Left lung (tissue), 10 donors: ENCODE data around the gene CBY3. TPM values are rescaled to one million over a fixed set of nuclear protein-coding genes. Genes with fewer than 3 reads are reported as not detected.
"Not testable (repeated sequence)": the region's sequence is repeated elsewhere in the genome, so short reads cannot be mapped to it uniquely, and the experiment has no call there.

ENCODE experiments used
- ATAC-seq: fragments of 200-7000 bp; cut with Tn5 transposase; one replicate; pipeline ENCODE4 v1.9.1; 2020; ENCODE audit warnings: moderate library complexity
- DNase-seq, 4 donors: peaks; one replicate each; pipeline ENCODE4 v3.0.0-alpha.2; 2013 to 2020
- H3K27ac ChIP-seq, 2 donors: fragments of 200-600 bp; sonication (generic) in 1 of 2; one replicate each; pipeline versions ENCODE4 v1.5.0 to v1.8.0; 2020 to 2021
- H3K27me3 ChIP-seq, 2 donors: fragments of 200-600 bp; sonication (generic) in 1 of 2; one replicate each; pipeline versions ENCODE4 v1.5.0 to v1.8.0; 2020 to 2021
- H3K36me3 ChIP-seq, 2 donors: fragments of 200-600 bp; sonication (generic) in 1 of 2; one replicate each; pipeline versions ENCODE4 v1.5.0 to v1.8.0; 2020 to 2021
- H3K4me1 ChIP-seq, 2 donors: fragments of 200-600 bp; one replicate each; pipeline ENCODE4 v1.8.0; 2021
- H3K4me3 ChIP-seq, 2 donors: fragments of 200-600 bp; sonication (generic) in 1 of 2; one replicate each; pipeline versions ENCODE4 v1.5.0 to v1.8.0; 2020 to 2021; ENCODE audit warnings: mild to moderate bottlenecking in 1 of 2
- H3K9me3 ChIP-seq, 2 donors: fragments of 200-600 bp; sonication (generic) in 1 of 2; one replicate each; pipeline versions ENCODE4 v1.5.0 to v1.8.0; 2020 to 2021
- CTCF ChIP-seq, 2 donors: fragments of 200-600 bp; sonication (generic) in 1 of 2; IDR thresholded peaks; one replicate each; pipeline versions ENCODE4 v1.5.0 to v1.8.0; 2021; ENCODE audit warnings: antibody characterized with exemption in 2 of 2
- intact Hi-C, 2 donors: fragments of 100-400 bp; cut with DNase I; formaldehyde crosslinking; loops; one replicate each; pipeline versions ENCODE4 v1.11.2 to v1.14.2; 2022
- polyA plus RNA-seq, 6 donors: library from polyadenylated mRNA; unstranded; fragments of 120-200 nt; gene quantifications; one replicate each; pipeline ENCODE4 v1.2.1, GENCODE V29; 2013; ENCODE audit not compliant: insufficient read length in 6 of 6
- total RNA-seq, 2 donors: library from RNA; stranded (reverse); fragmentation: NEBNext Ultra II Directional; extraction: Animal tissue kit (Norgen Biotek cat#: 25700); gene quantifications; one replicate each; pipeline ENCODE4 v1.2.1, GENCODE V29; 2021
- donor health status: DM: no; HTN: yes; CAD: no.
- donor health status: DM: no; HTN: no; CAD: no.

CBY3 gene
- total and polyA plus RNA-seq, 8 donors: 0.23 to 0.82 (median 0.63) TPM; not detected in 2

GRCh38 chr5:179668391-179668790, 12.4 kb downstream of the CBY3 start:
- DNase-seq (peak in 1 of 4 donors; percentile 32), ATAC-seq (peak; percentile 79)
- intact Hi-C loops: no loop called here
- no peak overlapping the region for H3K4me3 ChIP-seq
- H3K36me3 ChIP-seq: peaks cover 0 to 31% of the 10 kb centered on the region in 2 donors
- H3K4me1 ChIP-seq: no peaks in the 10 kb centered on the region
- H3K9me3 ChIP-seq: no peaks in the 10 kb centered on the region
- peak; percentile 42 to 47 for TF ChIP-seq CTCF (IDR thresholded peaks at IDR 0.05)
- no peak overlapping the region for H3K27ac ChIP-seq
- no peaks in the 10 kb centered on the region for H3K27me3 ChIP-seq

DNA sequence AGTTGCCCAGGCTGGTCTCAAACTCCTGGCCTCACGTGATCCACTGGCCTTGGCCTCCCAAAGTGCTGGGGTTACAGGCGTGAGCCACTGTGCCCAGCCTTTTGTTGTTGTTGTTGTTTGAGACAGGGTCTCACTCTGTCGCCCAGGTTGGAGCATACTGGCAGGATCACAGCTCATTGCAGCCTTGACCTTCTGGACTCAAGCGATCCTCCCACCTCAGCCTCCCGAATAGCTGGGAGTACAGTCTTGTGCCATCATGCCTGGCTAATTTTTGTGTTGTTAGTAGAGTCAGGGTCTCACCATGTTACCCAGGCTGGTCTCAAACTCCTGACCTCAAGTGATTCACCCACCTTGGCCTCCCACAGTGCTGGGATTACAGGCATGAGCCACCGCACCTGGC, 19.2 kb downstream of the CBY3 start:
- ATAC-seq, H3K27ac ChIP-seq, H3K4me3 ChIP-seq, H3K27me3 ChIP-seq, DNase-seq, intact Hi-C loops, H3K9me3 ChIP-seq: not testable (repeated sequence)
- H3K4me1 ChIP-seq: peaks cover 0 to 16% of the 10 kb centered on the region in 2 donors
- H3K36me3 ChIP-seq: peaks cover 0 to 43% of the 10 kb centered on the region in 2 donors

- Histone ChIP-seq H3K27ac (peak overlapping the region in 1 of 2 donors; percentile 45), H3K4me1 (peaks cover 0 to 16% of the 10 kb centered on the region in 2 donors), H3K36me3 (peaks cover 0 to 12% of the 10 kb centered on the region in 2 donors), H3K4me3 (peak overlapping the region; percentile 33 to 52)
- ATAC-seq: peak; percentile 67
- intact Hi-C loops, H3K27me3 ChIP-seq, H3K9me3 ChIP-seq: not testable (repeated sequence)
- DNase-seq: peak in 2 of 4 donors; percentile 20 to 22
These were observed 22.5 kb downstream of the CBY3 start for GRCh38 chr5:179658179-179658856.

GRCh38 chr5:179657302-179658178, 23.3 kb downstream of the CBY3 start:
- Histone ChIP-seq H3K4me1 (peaks cover 0 to 16% of the 10 kb centered on the region in 2 donors), H3K4me3 (peak overlapping the region in 1 of 2 donors; percentile 17)
- DNase-seq, H3K27ac ChIP-seq, intact Hi-C loops, H3K27me3 ChIP-seq, H3K36me3 ChIP-seq, H3K9me3 ChIP-seq: not testable (repeated sequence)
- peak; percentile 98 for ATAC-seq
- TF ChIP-seq CTCF (IDR thresholded peaks at IDR 0.05): peak in 1 of 2 donors; percentile 10

DNA sequence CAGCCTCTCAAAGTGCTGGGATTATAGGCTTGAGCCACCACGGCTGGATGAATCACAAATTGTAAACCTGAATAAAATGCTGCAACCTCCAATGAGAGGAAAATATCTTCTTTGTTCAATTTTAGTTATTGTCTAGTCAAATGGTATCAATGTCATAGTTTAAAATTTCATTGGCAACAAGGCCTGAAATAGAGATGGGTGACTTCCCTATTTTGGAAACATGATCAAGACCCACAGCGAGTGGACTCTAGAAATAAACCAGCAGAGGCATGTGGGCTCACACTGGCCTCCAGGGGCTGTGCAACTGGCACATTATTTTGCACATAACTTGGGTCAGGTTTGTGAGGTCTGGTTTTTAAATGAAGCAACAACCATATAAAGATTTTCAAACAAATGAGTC, 27.7 kb downstream of the CBY3 start:
- H3K4me3 ChIP-seq, H3K4me1 ChIP-seq, DNase-seq, H3K27me3 ChIP-seq, H3K27ac ChIP-seq, H3K9me3 ChIP-seq, intact Hi-C loops, ATAC-seq, H3K36me3 ChIP-seq: not testable (repeated sequence)

- ATAC-seq, H3K27me3 ChIP-seq, H3K4me1 ChIP-seq, H3K36me3 ChIP-seq, H3K4me3 ChIP-seq, H3K9me3 ChIP-seq, DNase-seq, intact Hi-C loops, H3K27ac ChIP-seq: not testable (repeated sequence)
These were observed 30.6 kb downstream of the CBY3 start for GRCh38 chr5:179650245-179650644.

DNA sequence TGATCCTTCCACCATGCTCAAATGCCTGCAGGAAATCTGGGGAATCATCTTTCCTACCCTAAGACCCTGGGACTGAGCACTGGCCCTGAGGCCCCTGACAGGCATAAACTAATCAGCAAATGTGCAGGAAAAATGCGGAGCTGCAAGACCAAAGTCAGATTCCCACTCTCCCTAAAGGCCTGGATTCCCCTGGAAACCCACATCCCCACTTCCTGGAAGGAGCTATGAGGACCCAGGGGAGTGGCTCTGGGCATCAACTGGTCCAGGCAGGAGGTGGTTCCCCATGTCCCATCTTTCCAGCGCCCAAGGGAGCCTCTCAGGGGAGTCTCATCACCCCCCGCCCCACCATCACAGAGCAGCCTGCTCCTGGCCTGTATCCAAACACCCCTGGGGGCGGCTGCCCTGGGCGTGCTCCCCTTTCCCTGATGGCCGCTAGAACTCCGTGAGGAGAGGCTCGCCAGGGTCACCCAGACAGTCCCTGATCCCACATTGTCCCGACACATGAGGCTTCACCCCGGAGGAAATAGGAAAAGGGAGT, 31.6 kb downstream of the CBY3 start:
- peak in 1 of 4 donors; percentile 53 for DNase-seq
- H3K4me1 ChIP-seq, ATAC-seq, H3K4me3 ChIP-seq, H3K27me3 ChIP-seq, H3K9me3 ChIP-seq, H3K36me3 ChIP-seq, H3K27ac ChIP-seq, intact Hi-C loops: not testable (repeated sequence)
